K562 (cell line): ENCODE results near the gene FGD1. TPM values are rescaled to one million over a fixed set of nuclear protein-coding genes. Genes with fewer than 3 reads are reported as not detected.
A peak's percentile ranks its signal among the peaks of the same experiment; 100 is the strongest.

ENCODE experiments used
- ATAC-seq: fragments of 200-7000 bp; cut with Tn5 transposase; 3 replicates; pipeline ENCODE4 v1.9.1; 2020; ENCODE audit warnings: moderate library complexity
- BruUV-seq: library from RNA; stranded (reverse); fragments of 400-500 nt; replicated peaks from 2 replicates; lab custom pipeline; 2021; lab: Mats Ljungman, UMichigan
- CTCF ChIA-PET: fragments of 300-600 bp; formaldehyde crosslinking; extraction: SDS; loops from one replicate; lab custom pipeline; 2021; ENCODE audit warnings: low intra/inter-chr PET ratio; lab: Yijun Ruan, JAX
- POLR2A ChIA-PET: fragments of 300-600, 350-650 bp; sonication (Branson Sonifier 250); formaldehyde crosslinking; extraction: SDS; loops from one replicate; lab custom pipeline; 2021; ENCODE audit warnings: antibody characterized with exemption, inconsistent platforms; lab: Yijun Ruan, JAX
- DNase-seq, 4 experiments: peaks; one replicate each; pipeline versions ENCODE4 v3.0.0 to v3.0.0-alpha.2; 2011 to 2018; ENCODE audit warnings: low spot score in 3 of 4, mixed read lengths in 3 of 4; ENCODE audit errors: extremely low read depth in 1 of 4
- FAIRE-seq: peaks from 2 replicates; lab custom pipeline; 2011; peaks lifted over from hg19 to GRCh38; lab: Jason Lieb, UNC
- H2AFZ ChIP-seq: 2 replicates; pipeline ENCODE4 v1.6.0; 2011; ENCODE audit warnings: low read depth, low read length, control low read depth, inconsistent platforms
- H3K27ac ChIP-seq: fragments of 200-600 bp; 3 replicates; pipeline ENCODE4 v1.8.0; 2011; ENCODE audit warnings: low read depth, mild to moderate bottlenecking, control low read depth, inconsistent platforms, low read length, moderate library complexity, mixed read lengths; ENCODE audit errors: extremely low read depth
- H3K27me3 ChIP-seq, 2 experiments: fragments of 300-600 bp in 1 of 2; 2 replicates in 1 of 2; 3 replicates in 1 of 2; pipeline versions ENCODE4 v1.6.0 to v1.8.0; 2011; ENCODE audit warnings: inconsistent platforms in 2 of 2, low read length in 2 of 2, mild to moderate bottlenecking in 1 of 2, mixed read lengths in 1 of 2, moderate library complexity in 1 of 2; ENCODE audit not compliant: control insufficient read depth in 2 of 2, insufficient read depth in 2 of 2
- H3K36me3 ChIP-seq: fragments of 300-600 bp; 3 replicates; pipeline ENCODE4 v1.8.0; 2011; ENCODE audit warnings: mild to moderate bottlenecking, low read length, inconsistent platforms; ENCODE audit not compliant: control insufficient read depth, insufficient read depth
- H3K4me1 ChIP-seq, 2 experiments: fragments of 200-600 bp in 1 of 2; replicated peaks in 1 of 2; 2 replicates in 1 of 2; 3 replicates in 1 of 2; pipeline versions ENCODE4 v1.5.1 to v1.8.0; 2011; ENCODE audit warnings: inconsistent platforms in 2 of 2, low read length in 2 of 2, mild to moderate bottlenecking in 1 of 2, mixed read lengths in 1 of 2, moderate library complexity in 1 of 2; ENCODE audit not compliant: control insufficient read depth in 2 of 2, insufficient read depth in 2 of 2
- H3K4me2 ChIP-seq: 2 replicates; pipeline ENCODE4 v1.6.1; 2011; ENCODE audit warnings: low read length, control low read depth, inconsistent platforms, mixed read lengths; ENCODE audit not compliant: insufficient read depth
- H3K4me3 ChIP-seq: fragments of 200-600 bp; sonication (generic), shearing (Covaris generic); 2 replicates; pipeline ENCODE4 v1.5.1; 2016; ENCODE audit warnings: control low read depth, inconsistent platforms
- H3K79me2 ChIP-seq: fragments of 200-600 bp; 3 replicates; pipeline ENCODE4 v1.8.0; 2011; ENCODE audit warnings: low read length, inconsistent platforms; ENCODE audit not compliant: control insufficient read depth, insufficient read depth
- H3K9ac ChIP-seq, 2 experiments: 2 replicates each; pipeline versions ENCODE4 v1.6.0 to v1.6.1; 2011; ENCODE audit warnings: low read depth in 2 of 2, low read length in 2 of 2, control low read depth in 1 of 2, inconsistent platforms in 1 of 2, mild to moderate bottlenecking in 1 of 2, mixed read lengths in 1 of 2; ENCODE audit not compliant: insufficient read depth in 1 of 2
- H3K9me1 ChIP-seq: one replicate; pipeline ENCODE4 v1.6.0; 2011; ENCODE audit warnings: inconsistent platforms, mild to moderate bottlenecking, low read length, moderate library complexity; ENCODE audit not compliant: control insufficient read depth, insufficient read depth
- H3K9me3 ChIP-seq: replicated peaks from 2 replicates; pipeline ENCODE4 v1.5.1; 2011; ENCODE audit warnings: low read depth, low read length, inconsistent platforms; ENCODE audit not compliant: control insufficient read depth, insufficient read depth
- H4K20me1 ChIP-seq: replicated peaks from 2 replicates; pipeline ENCODE4 v1.6.1; 2011; ENCODE audit warnings: low read length, inconsistent platforms, mixed read lengths; ENCODE audit not compliant: control insufficient read depth, insufficient read depth
- CBFA2T2 ChIP-seq: fragments of 450-650 bp; conservative IDR thresholded peaks from 2 replicates; pipeline ENCODE4 v1.6.1; 2017; ENCODE audit warnings: mild to moderate bottlenecking
- CGGBP1 ChIP-seq: fragments of 250-450 bp; sonication (Bioruptor Pico); IDR thresholded peaks from 2 replicates; pipeline ENCODE4 v1.9.0; 2021; ENCODE audit warnings: mild to moderate bottlenecking
- E2F8 ChIP-seq: fragments of 450-650 bp; IDR thresholded peaks from 2 replicates; pipeline ENCODE4 v1.7.1; 2018; ENCODE audit warnings: mild to moderate bottlenecking, low read depth; ENCODE audit not compliant: partially characterized antibody
- ESRRA ChIP-seq: fragments of 450-650 bp; IDR thresholded peaks from 2 replicates; pipeline ENCODE4 v1.6.1; 2014; ENCODE audit warnings: low read depth, mild to moderate bottlenecking, moderate library complexity, borderline replicate concordance
- FOSL1 ChIP-seq: fragments of 200-800 bp; sonication (Bioruptor generic); conservative IDR thresholded peaks from 2 replicates; pipeline ENCODE4 v1.6.1; 2016; ENCODE audit warnings: missing genetic modification characterization, missing compliant biosample characterization
- IRF1 ChIP-seq: sonication (generic); formaldehyde crosslinking; IDR thresholded peaks from 2 replicates; pipeline ENCODE4 v1.8.0; 2022; ENCODE audit warnings: missing genetic modification reagents, mild to moderate bottlenecking, borderline replicate concordance
- POLR2AphosphoS5 ChIP-seq: IDR thresholded peaks from 2 replicates; pipeline ENCODE4 v1.6.1; 2011; ENCODE audit warnings: mild to moderate bottlenecking, low read depth, low read length, moderate library complexity; ENCODE audit not compliant: control insufficient read depth, insufficient read depth
- RBFOX2 ChIP-seq: fragments of 200-400 bp; formaldehyde crosslinking; IDR thresholded peaks from 2 replicates; pipeline ENCODE4 v1.6.1; 2017; ENCODE audit warnings: low read depth, mild to moderate bottlenecking, low read length, moderate library complexity
- TAF9B ChIP-seq: fragments of 450-650 bp; IDR thresholded peaks from 2 replicates; pipeline ENCODE4 v1.6.1; 2018; ENCODE audit warnings: mild to moderate bottlenecking; ENCODE audit not compliant: partially characterized antibody
- TOE1 ChIP-seq, 2 experiments: fragments of 450-650 bp in 1 of 2; sonication (generic) in 1 of 2; formaldehyde crosslinking in 1 of 2; IDR thresholded peaks; 2 replicates each; pipeline versions ENCODE4 v1.7.1 to v1.8.0; 2016 to 2022; ENCODE audit warnings: borderline replicate concordance in 2 of 2, mild to moderate bottlenecking in 2 of 2, antibody characterized with exemption in 1 of 2, inconsistent platforms in 1 of 2, low read depth in 1 of 2, missing genetic modification reagents in 1 of 2, moderate library complexity in 1 of 2
- ZNF740 ChIP-seq, 3 experiments: fragments of 200-800 bp in 1 of 3; sonication (Bioruptor generic) in 1 of 3; sonication (generic) in 1 of 3; formaldehyde crosslinking in 1 of 3; IDR thresholded peaks; 2 replicates each; pipeline versions ENCODE4 v1.6.1 to v1.8.0; 2016 to 2022; ENCODE audit warnings: mild to moderate bottlenecking in 2 of 3, missing compliant biosample characterization in 2 of 3, missing genetic modification characterization in 2 of 3, missing genetic modification reagents in 1 of 3
- WGBS: fragments of 100-300 bp; shearing (Covaris generic); methylation state at CpG from one replicate; pipeline ENCODE4 v1.1.6; 2016; ENCODE audit warnings: low coverage, mixed read lengths; ENCODE audit not compliant: insufficient coverage; ENCODE audit errors: missing lambda C conversion rate; 5-methylcytosine and 5-hydroxymethylcytosine counted together
- in situ Hi-C: fragments of 300-500 bp; cut with MboI; formaldehyde crosslinking; loops from 4 replicates; pipeline ENCODE4 v1.15.0; 2018; ENCODE audit warnings: inconsistent platforms, mixed read lengths
- intact Hi-C: fragments of 100-400 bp; cut with micrococcal nuclease; formaldehyde crosslinking; loops from 2 replicates; pipeline ENCODE4 v1.14.2; 2022
- polyA plus RNA-seq, 8 experiments: library from polyadenylated mRNA; depleted of rRNA in 4 of 8; stranded (reverse) in 5 of 8; unstranded in 3 of 8; fragments of >200 nt; fragmentation: Nextera tagmentation in 2 of 8; fragmentation: Illumina TruSeq in 1 of 8; extraction: Ambion mirVana in 2 of 8; extraction: Trizol in 1 of 8; gene quantifications; 2 replicates each; pipeline versions ENCODE4 v1.2.1 to v1.2.3, GENCODE V29; 2011 to 2014; ENCODE audit warnings: inconsistent platforms in 1 of 8, missing spikeins in 1 of 8
- total RNA-seq, 7 experiments: library from RNA; depleted of rRNA in 6 of 7; stranded (reverse); fragments of >200 nt in 6 of 7; fragmentation: Illumina TruSeq in 2 of 7; extraction: Trizol in 2 of 7; gene quantifications; 2 replicates each; pipeline versions ENCODE4 v1.2.1 to v1.2.3, GENCODE V29; 2011 to 2021; ENCODE audit warnings: low replicate concordance in 1 of 7

FGD1 gene
- total and polyA plus RNA-seq, 9 of the 15 experiments (the other 6 are each of a cell fraction or from before 2014, with no cell fraction given), result 0.01 to 0.09 (median 0.04) TPM; not detected in 2

GRCh38 chrX:54439960-54440871 is 55.8 kb downstream of the FGD1 start, which contains the start of gene TSR2:
TSR2 (plus strand) TSS chrX:54440404; CDS start chrX:54440422, 18 bp downstream.
- Histone ChIP-seq H3K27ac (peak within 1 kb of the TSS; percentile 62), H3K36me3 (peaks cover 34% of the 10 kb centered on the region; the same call in 2 of the 3 replicates), H3K4me2 (peak within 1 kb of the TSS; percentile 88), H2AFZ (peak within 1 kb of the TSS; percentile 97), H3K9me1 (no peaks in the 10 kb centered on the region), H3K4me3 (peak within 1 kb of the TSS; percentile 97), H3K79me2 (peaks cover 31% of the 10 kb centered on the region), H4K20me1 (peaks cover 9% of the 10 kb centered on the region), H3K4me1 (peaks cover 0 to 3% of the 10 kb centered on the region in 2 experiments; a peak in 3 of 5 replicates), H3K9me3 (no peaks in the 10 kb centered on the region), H3K9ac (peak within 1 kb of the TSS; percentile 78 to 96), H3K27me3 (no peaks in the 10 kb centered on the region)
- no TSS peak for BruUV-seq
- intact Hi-C loops (no loop called here), in situ Hi-C loops (no loop called here)
- ATAC-seq, result peak; percentile 98
- POLR2A ChIA-PET, result interaction anchor here (0.6 kb wide), 2 partner anchors 281 kb away, joined by 3 read pairs; no protein-coding TSS in a partner anchor
- CTCF ChIA-PET, result no interaction called here
- peak; percentile 93 for FAIRE-seq
- DNase-seq, result peak; percentile 74 to 88 (median 79)
- WGBS, result 3% methylated on average over 18 of the region's 40 CpGs
- TF ChIP-seq CGGBP1 (CRISPR knock-in tag), result no peak
- no peak for TF ChIP-seq FOSL1 (tag)
- TF ChIP-seq RBFOX2, result peak; percentile 89
- TF ChIP-seq TAF9B, result peak; percentile 76
- TF ChIP-seq ZNF740 (CRISPR knock-in tag; IDR thresholded peaks at IDR 0.05), result peak; percentile 63; the same call in 1 of the 2 replicates
- no peak for TF ChIP-seq ZNF740 (tag; IDR thresholded peaks at IDR 0.05)
- TF ChIP-seq TOE1 (IDR thresholded peaks at IDR 0.05; ENCODE audit: borderline replicate concordance), result peak; percentile 87
- TF ChIP-seq TOE1 (CRISPR knock-in tag; IDR thresholded peaks at IDR 0.05; ENCODE audit: borderline replicate concordance, low read depth), result no peak
- TF ChIP-seq IRF1, result no peak
- peak; percentile 95 for TF ChIP-seq ESRRA
- peak; percentile 46; the same call in 1 of the 2 replicates for TF ChIP-seq POLR2AphosphoS5
- peak; percentile 47 for TF ChIP-seq CBFA2T2
- TF ChIP-seq E2F8, result peak; percentile 41
